HG03135 (cell line): ENCODE data around the gene SNED1.

Source experiments
- ATAC-seq: cut with Tn5 transposase; IDR thresholded peaks from one replicate; pipeline ENCODE4 v1.9.1; 2021; ENCODE audit warnings: mild to moderate bottlenecking, moderate library complexity; ENCODE audit not compliant: unreplicated experiment

Gene SNED1

GRCh38 chr2:241066171-241066892, 67.9 kb downstream of the SNED1 start:
- ATAC-seq: no peak

- no peak for ATAC-seq
These were observed 68.5 kb downstream of the SNED1 start for GRCh38 chr2:241066893-241067341.

DNA sequence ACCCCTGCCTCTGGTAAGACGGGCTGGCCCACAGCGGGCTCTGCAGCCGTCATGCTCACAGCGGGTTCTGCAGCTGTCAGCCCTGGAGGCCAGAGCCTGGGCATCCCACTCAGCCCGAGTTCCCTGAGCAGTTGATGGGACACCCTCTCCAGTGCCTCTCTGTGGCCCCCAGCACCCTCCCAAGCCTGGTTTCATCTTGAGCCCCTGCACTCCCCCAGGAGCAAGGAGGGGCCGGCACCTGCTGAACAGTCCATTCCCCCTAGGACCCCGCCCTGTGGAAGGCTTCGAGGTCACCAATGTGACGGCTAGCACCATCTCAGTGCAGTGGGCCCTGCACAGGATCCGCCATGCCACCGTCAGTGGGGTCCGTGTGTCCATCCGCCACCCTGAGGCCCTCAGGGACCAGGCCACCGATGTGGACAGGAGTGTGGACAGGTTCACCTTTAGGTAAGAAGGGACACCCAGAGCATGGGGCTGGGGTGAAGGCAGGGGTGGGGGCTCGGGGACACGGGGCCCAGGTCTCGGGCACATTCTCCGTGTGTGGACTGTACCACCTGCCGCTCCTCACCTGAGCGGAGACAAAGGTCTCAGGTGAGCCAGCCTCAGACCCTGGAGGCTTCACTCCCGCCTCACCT, 69.2 kb downstream of the SNED1 start:
- ATAC-seq: no peak

DNA sequence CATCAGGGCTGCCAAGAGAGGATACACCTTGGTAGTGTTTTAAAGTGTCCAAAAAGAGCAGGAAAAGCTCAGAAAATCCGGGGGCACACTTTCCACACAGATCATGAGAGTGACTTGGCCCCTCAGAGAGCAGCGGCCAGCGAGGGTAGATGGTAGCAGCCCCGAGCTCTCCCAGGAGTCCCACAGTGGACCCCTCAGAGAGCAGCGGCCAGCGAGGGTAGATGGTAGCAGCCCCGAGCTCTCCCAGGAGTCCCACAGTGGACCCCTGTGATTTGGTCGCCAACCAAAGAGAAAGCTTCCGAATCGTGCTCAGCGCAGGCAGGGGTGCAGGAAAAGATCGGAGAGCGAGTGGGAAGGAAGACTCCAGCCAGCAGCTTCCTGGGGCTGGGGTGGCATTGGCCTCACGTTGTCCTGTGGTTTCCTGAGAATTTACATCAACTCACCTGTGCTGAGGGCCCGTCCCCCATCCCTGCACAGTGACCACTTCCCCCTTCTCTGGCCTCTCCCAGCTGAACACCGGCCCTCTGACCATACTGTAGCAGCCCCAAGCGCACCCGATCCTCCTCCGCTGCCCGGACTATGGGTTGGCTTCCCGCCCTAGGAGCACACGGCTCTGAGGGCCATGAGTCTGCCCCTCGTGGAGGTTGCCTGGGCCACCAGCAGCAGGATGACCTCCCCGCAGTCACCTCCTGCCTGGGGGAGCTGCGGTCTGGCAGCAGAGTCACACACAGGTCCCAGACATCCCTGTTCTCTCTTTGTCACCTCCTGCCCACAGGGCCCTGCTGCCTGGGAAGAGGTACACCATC, 69.9 kb downstream of the SNED1 start:
- ATAC-seq: no peak

DNA sequence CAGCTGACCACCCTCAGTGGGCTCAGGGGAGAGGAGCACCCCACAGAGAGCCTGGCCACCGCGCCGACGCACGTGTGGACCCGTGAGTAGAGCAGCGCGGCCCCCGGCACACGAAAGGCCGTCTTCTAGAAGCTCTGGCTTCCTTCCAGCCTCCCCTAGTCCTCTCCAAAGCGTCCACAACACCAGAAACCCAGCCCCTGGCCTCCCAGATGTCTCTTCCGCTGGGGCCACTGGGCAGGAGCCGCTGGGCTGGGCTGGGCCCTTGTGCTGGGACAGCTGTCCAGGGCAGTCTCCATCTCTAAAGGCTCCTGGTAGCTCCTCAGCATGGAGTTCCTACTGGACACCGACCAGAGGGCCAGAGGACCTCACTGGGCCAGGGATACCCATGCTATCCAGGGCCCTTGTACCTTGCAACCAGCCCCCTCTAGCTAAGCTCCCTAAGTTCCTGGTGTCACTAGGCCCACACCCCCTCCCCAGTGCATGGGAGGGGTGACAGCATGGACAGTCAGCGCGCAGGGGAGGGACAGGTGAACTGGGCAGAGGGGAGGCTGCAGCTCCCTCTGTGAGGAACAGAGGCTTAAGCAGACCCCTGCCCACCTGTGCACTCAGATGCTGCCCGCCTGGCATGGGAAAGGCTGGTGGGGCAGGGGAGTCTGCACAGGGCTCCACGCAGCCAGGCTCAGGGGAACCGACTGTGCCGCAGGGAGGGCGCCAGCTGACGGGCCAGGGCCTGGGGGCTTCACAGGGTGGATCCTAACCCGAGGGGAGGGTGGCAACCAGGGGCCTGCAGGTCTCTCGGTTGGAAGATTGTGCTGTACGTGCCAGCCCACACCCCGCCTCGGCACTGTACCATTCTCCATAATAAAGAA, 70.8 kb downstream of the SNED1 start:
- no peak for ATAC-seq

- no peak for ATAC-seq
These were observed 71.4 kb downstream of the SNED1 start for GRCh38 chr2:241069821-241070281.

DNA sequence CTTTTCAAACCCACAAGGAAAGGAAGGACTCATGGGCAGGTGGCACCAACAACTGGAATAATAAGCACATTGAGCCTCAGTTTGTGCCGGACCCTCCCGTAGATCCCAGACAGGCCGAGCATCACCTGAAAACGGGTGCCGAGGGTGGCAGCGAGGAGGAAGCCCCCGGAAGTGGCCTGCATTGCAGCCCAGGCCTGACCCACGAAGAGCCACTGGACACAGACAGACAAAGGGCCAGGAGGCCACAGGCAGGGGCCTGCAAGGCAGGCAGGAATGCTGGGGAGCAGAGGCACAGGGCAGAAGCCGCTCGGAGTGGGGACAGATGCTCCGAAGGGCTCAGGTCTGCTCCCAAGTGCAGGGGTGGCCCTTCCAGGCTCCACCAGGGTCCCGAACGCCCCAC, 71.9 kb downstream of the SNED1 start:
- ATAC-seq: no peak

- no peak for ATAC-seq
These were observed 72.6 kb downstream of the SNED1 start for GRCh38 chr2:241070811-241071676.

GRCh38 chr2:241071677-241072111, 73.3 kb downstream of the SNED1 start:
- no peak for ATAC-seq

DNA sequence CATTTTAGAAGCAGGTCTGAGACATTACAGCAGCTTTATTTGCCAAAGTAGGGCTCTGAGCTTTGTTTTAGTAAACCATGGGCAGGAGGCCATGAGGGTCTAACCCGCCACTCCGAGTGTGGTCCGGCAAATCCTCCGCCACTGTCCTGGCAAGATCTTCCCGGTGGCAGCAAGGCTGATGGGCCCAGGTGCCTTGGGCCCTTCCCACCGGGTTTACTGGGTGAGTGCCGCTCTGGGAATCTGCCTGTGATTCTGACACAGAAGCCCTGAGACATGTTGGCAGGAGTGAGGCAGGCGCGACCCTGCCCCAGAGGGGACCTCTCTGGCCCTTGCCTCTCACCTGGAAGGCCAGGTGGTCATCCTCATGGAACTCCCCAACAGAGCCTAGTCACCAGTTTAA, 73.7 kb downstream of the SNED1 start:
- no peak for ATAC-seq

- no peak for ATAC-seq
These were observed 74.2 kb downstream of the SNED1 start for GRCh38 chr2:241072553-241073165.

- no peak for ATAC-seq
These were observed 75.0 kb downstream of the SNED1 start for GRCh38 chr2:241073166-241074064.

- no peak for ATAC-seq
These were observed 75.8 kb downstream of the SNED1 start for GRCh38 chr2:241074065-241074818.

GRCh38 chr2:241074901-241075540, 76.6 kb downstream of the SNED1 start:
- ATAC-seq: no peak

DNA sequence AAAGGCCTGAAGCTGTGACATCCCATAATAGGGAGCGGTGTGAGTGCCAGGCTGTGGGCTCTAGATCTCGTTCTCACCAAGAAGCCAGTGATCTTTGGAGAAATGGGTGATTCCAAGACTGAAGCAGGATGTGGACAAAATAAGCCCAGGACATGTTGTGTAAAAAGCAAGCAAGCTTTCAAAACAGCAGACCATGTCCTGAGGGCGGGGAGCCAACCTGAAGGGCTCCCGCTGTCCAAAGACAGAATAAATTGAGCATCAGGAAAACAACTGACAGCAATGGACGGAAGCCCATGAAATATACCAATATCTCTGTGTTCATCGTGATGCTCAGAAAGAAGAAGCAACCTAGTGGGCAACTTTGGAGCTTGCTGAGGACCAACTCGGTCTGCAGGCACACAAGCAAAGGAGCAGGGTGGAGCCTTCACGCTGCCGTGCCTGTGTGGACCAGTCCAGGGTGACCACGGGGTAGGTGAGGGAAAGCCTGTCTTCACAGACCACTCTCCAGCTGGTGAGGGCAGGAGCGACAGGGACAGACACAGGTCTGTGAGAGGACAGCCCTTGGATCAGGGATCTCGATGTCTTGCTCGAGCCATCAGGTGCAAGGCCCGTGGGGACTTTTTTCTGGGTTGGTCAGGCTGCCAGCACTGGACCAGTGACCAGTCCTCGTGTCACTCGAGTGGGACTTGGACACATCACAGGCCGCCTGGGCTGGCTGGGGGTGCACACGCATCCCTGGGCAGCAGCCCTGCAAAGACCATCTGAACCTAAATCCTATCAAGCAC, 82.2 kb downstream of the SNED1 start:
- ATAC-seq: no peak

DNA sequence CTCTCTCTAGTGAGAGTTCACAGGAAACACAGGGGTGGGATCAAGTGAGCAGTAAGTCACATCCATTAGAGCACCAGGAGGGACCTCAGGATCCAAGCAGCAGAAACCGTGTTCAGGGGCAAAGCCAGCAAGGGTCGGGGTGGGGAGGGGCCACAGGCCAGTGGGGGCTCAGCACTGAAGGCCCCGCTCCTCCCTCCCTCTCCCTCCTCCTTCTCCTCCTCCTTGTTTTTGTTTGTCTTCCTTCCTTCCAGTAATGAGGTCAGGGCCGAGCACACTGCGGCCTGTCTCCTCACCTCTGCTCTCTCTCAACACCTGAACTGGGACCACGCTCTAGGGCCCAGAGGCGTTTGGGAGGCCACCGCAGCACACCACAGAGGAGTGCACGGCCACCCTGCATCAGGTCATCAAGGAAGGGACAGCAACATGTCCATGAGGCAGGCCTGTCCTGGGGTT, 82.8 kb downstream of the SNED1 start:
- ATAC-seq: no peak
